PC-9 (cell line): Measurements from ENCODE around the gene MUCL3. TPM values are rescaled to one million over a fixed set of nuclear protein-coding genes. Genes with fewer than 3 reads are reported as not detected.
"Not testable (repeated sequence)": the region's sequence is repeated elsewhere in the genome, so short reads cannot be mapped to it uniquely, and the experiment has no call there.

Experiments
- BruUV-seq: library from RNA; stranded (reverse); fragments of 400-500 nt; replicated peaks from 2 replicates; lab custom pipeline; 2021; lab: Mats Ljungman, UMichigan
- CTCF ChIA-PET: fragments of 300-600 bp; sonication (Branson Sonifier 250); formaldehyde crosslinking; loops from one replicate; lab custom pipeline; 2022; ENCODE audit warnings: antibody characterized with exemption; lab: Charles Lee
- POLR2A ChIA-PET: fragments of 300-600 bp; sonication (Branson Sonifier 250); formaldehyde crosslinking; loops from one replicate; lab custom pipeline; 2022; ENCODE audit warnings: antibody characterized with exemption; ENCODE audit not compliant: unreplicated experiment; lab: Charles Lee
- DNase-seq, 2 experiments: peaks; one replicate each; pipeline versions ENCODE4 v3.0.0 to v3.0.0-alpha.2; 2015 to 2022; ENCODE audit warnings: mixed read lengths in 1 of 2
- H2AFZ ChIP-seq: fragments of 200-600 bp; sonication (generic); 2 replicates; pipeline ENCODE4 v1.8.1; 2017; ENCODE audit warnings: antibody characterized with exemption
- H3F3A ChIP-seq: fragments of 200-600 bp; sonication (generic); 2 replicates; pipeline ENCODE4 v1.8.1; 2017; ENCODE audit warnings: antibody characterized with exemption, mild to moderate bottlenecking, low read depth; ENCODE audit not compliant: insufficient read depth
- H3K27ac ChIP-seq: fragments of 200-600 bp; sonication (generic); 2 replicates; pipeline ENCODE4 v1.6.1; 2016; ENCODE audit warnings: mixed run types
- H3K27me3 ChIP-seq: fragments of 200-600 bp; sonication (generic); 2 replicates; pipeline ENCODE4 v1.6.1; 2016; ENCODE audit warnings: low read depth, mixed run types; ENCODE audit not compliant: insufficient read depth
- H3K36me3 ChIP-seq: fragments of 200-600 bp; sonication (generic); 2 replicates; pipeline ENCODE4 v1.6.1; 2016; ENCODE audit warnings: low read depth, mixed run types
- H3K4me1 ChIP-seq: fragments of 200-600 bp; sonication (generic); replicated peaks from 2 replicates; pipeline ENCODE4 v1.6.1; 2016; ENCODE audit warnings: mixed run types; ENCODE audit not compliant: insufficient read depth
- H3K4me2 ChIP-seq: fragments of 200-600 bp; sonication (generic); 2 replicates; pipeline ENCODE4 v1.6.1; 2017; ENCODE audit warnings: mixed run types
- H3K4me3 ChIP-seq: fragments of 200-600 bp; sonication (generic); 2 replicates; pipeline ENCODE4 v1.6.1; 2016; ENCODE audit warnings: mixed run types
- H3K79me2 ChIP-seq: fragments of 200-600 bp; sonication (generic); 2 replicates; pipeline ENCODE4 v1.6.1; 2017; ENCODE audit warnings: low read depth, mixed run types
- H3K9me2 ChIP-seq: fragments of 200-600 bp; sonication (generic); 2 replicates; pipeline ENCODE4 v1.8.1; 2017; ENCODE audit warnings: mild to moderate bottlenecking; ENCODE audit not compliant: insufficient read depth
- H3K9me3 ChIP-seq: fragments of 200-600 bp; sonication (generic); 2 replicates; pipeline ENCODE4 v1.8.1; 2016; ENCODE audit warnings: low read depth; ENCODE audit not compliant: insufficient read depth
- H4K20me1 ChIP-seq: fragments of 200-600 bp; sonication (generic); 2 replicates; pipeline ENCODE4 v1.8.1; 2017; ENCODE audit not compliant: insufficient read depth
- CTCF ChIP-seq: fragments of 200-600 bp; sonication (generic); conservative IDR thresholded peaks from 2 replicates; pipeline ENCODE4 v1.6.1; 2017; ENCODE audit warnings: mixed run types, antibody characterized with exemption, mild to moderate bottlenecking, moderate library complexity
- EZH2 ChIP-seq: fragments of 200-600 bp; sonication (generic); IDR thresholded peaks from 2 replicates; pipeline ENCODE4 v1.8.0; 2017; ENCODE audit warnings: antibody characterized with exemption, low read depth
- intact Hi-C: fragments of 100-400 bp; cut with micrococcal nuclease; formaldehyde crosslinking; loops from one replicate; pipeline ENCODE4 v1.10.0; 2022; ENCODE audit not compliant: unreplicated experiment
- total RNA-seq: library from RNA; stranded (reverse); gene quantifications from 2 replicates; pipeline ENCODE4 v1.2.3, GENCODE V29; 2021

MUCL3 gene
- total RNA-seq, 1 experiment from 2014 or later = not detected

GRCh38 chr6:30917487-30917886 lies 23.3 kb upstream of the MUCL3 start:
- Histone ChIP-seq H3K4me2 (no peak overlapping the region), H3K27ac (no peak overlapping the region), H3K27me3 (no peaks in the 10 kb centered on the region), H3K36me3 (no peaks in the 10 kb centered on the region), H3F3A (peaks cover 10% of the 10 kb centered on the region; the same call in 1 of the 2 replicates), H4K20me1 (no peaks in the 10 kb centered on the region), H3K79me2 (no peaks in the 10 kb centered on the region), H2AFZ (no peak overlapping the region), H3K4me1 (peaks cover 27% of the 10 kb centered on the region), H3K4me3 (no peak overlapping the region), H3K9me2 (no peaks in the 10 kb centered on the region), H3K9me3 (no peaks in the 10 kb centered on the region)
- BruUV-seq = no TSS peak
- no peak for TF ChIP-seq CTCF
- no peak for TF ChIP-seq EZH2
- intact Hi-C loops = loop anchor here (10.0 kb wide), 1 partner anchor 447 kb away; no protein-coding TSS in a partner anchor
- DNase-seq = no peak
- CTCF ChIA-PET = interaction anchor here (2.6 to 5.7 kb wide), 2 partner anchors 152 to 170 kb away, joined by 15 to 69 read pairs; no protein-coding TSS in a partner anchor
- POLR2A ChIA-PET = no interaction called here

- Histone ChIP-seq H3K4me3 (no peak overlapping the region), H3K27ac (no peak overlapping the region), H2AFZ (no peak overlapping the region), H3K36me3 (no peaks in the 10 kb centered on the region), H3K9me2 (no peaks in the 10 kb centered on the region), H3K79me2 (no peaks in the 10 kb centered on the region), H3K4me1 (peaks cover 34% of the 10 kb centered on the region), H3K27me3 (no peaks in the 10 kb centered on the region), H4K20me1 (no peaks in the 10 kb centered on the region), H3K4me2 (no peak overlapping the region), H3K9me3 (no peaks in the 10 kb centered on the region), H3F3A (peaks cover under 1% of the 10 kb centered on the region; the same call in 1 of the 2 replicates)
- TF ChIP-seq CTCF = no peak
- TF ChIP-seq EZH2 = no peak
- no peak for DNase-seq
- ChIA-PET CTCF (interaction anchor here (0.6 kb wide), 1 partner anchor 162 kb away, joined by 3 read pairs; no protein-coding TSS in a partner anchor), POLR2A (no interaction called here)
- intact Hi-C loops = loop anchor here (10.0 kb wide), 1 partner anchor 446 kb away; no protein-coding TSS in a partner anchor
- no TSS peak for BruUV-seq
Observed at GRCh38 chr6:30918670-30919069, 22.1 kb upstream of the MUCL3 start.

GRCh38 chr6:30922447-30922852 lies 18.3 kb upstream of the MUCL3 start:
- no peaks in the 10 kb centered on the region for H3K27me3 ChIP-seq
- peak in 1 of 2 experiments; percentile 66 for DNase-seq
- 0 out of 2 replicates have a peak overlapping the region, but pooled peaks have one; percentile 19 for H3K4me2 ChIP-seq
- H3K79me2 ChIP-seq = no peaks in the 10 kb centered on the region
- no peak overlapping the region for H3K27ac ChIP-seq
- no peak overlapping the region for H3K4me3 ChIP-seq
- POLR2A ChIA-PET = interaction anchor here (0.7 kb wide), 1 partner anchor 8 kb away, joined by 3 read pairs; the partner anchor contains the start of gene VARS2
- no peaks in the 10 kb centered on the region for H3K9me2 ChIP-seq
- H3F3A ChIP-seq = peaks cover 6% of the 10 kb centered on the region; the same call in 1 of the 2 replicates
- TF ChIP-seq CTCF (no peak), EZH2 (no peak)
- BruUV-seq = no TSS peak
- no peaks in the 10 kb centered on the region for H4K20me1 ChIP-seq
- intact Hi-C loops = no loop called here
- H3K9me3 ChIP-seq = no peaks in the 10 kb centered on the region
- no peak overlapping the region for H2AFZ ChIP-seq
- CTCF ChIA-PET = interaction anchor here (1.0 to 1.2 kb wide), 2 partner anchors 20 to 148 kb away, joined by 3 to 4 read pairs; no protein-coding TSS in a partner anchor
- peaks cover 28% of the 10 kb centered on the region for H3K4me1 ChIP-seq
- H3K36me3 ChIP-seq = 0 out of 2 replicates have a peak, but pooled peaks cover 6% of the 10 kb centered on the region

GRCh38 chr6:30924040-30924627 lies 16.6 kb upstream of the MUCL3 start:
- H3K4me3 ChIP-seq, H3K9me2 ChIP-seq, H3K27me3 ChIP-seq, H3K79me2 ChIP-seq, H4K20me1 ChIP-seq, H3K36me3 ChIP-seq, H3K4me2 ChIP-seq, CTCF ChIA-PET, POLR2A ChIA-PET, BruUV-seq, H3F3A ChIP-seq, H3K9me3 ChIP-seq, DNase-seq, intact Hi-C loops, H3K27ac ChIP-seq, H2AFZ ChIP-seq: not testable (repeated sequence)
- H3K4me1 ChIP-seq = peaks cover 28% of the 10 kb centered on the region
